Measurements from ENCODE around the gene FMN1. TPM values are rescaled to one million over a fixed set of nuclear protein-coding genes. Genes with fewer than 3 reads are reported as not detected.

The FMN1 gene
- polyA plus RNA-seq, 1 experiment, result 3.7 TPM

GRCh38 chr15:32873284-32874114 lies 321.0 kb downstream of the FMN1 start:
- DNase-seq (ENCODE audit: low read depth, low spot score), result no peak
- H3K27me3 ChIP-seq (ENCODE audit: control insufficient read depth, insufficient read depth, low read length), result no peaks in the 10 kb centered on the region
- no peak for TF ChIP-seq CTCF (IDR thresholded peaks at IDR 0.05; ENCODE audit: low read depth, low read length)
- POLR2A ChIA-PET, result interaction anchor here (0.6 to 1.9 kb wide), 8 partner anchors 18 to 1819 kb away, joined by 3 to 16 read pairs (median 4); no protein-coding TSS in a partner anchor
- CTCF ChIA-PET, result interaction anchor here (1.5 kb wide), 1 partner anchor 259 kb away, joined by 4 read pairs; no protein-coding TSS in a partner anchor
- no peak overlapping the region for H3K4me3 ChIP-seq (ENCODE audit: low read depth, low read length)
- H3K9me3 ChIP-seq (ENCODE audit: control insufficient read depth, insufficient read depth, low read length), result no peaks in the 10 kb centered on the region
- H3K27ac ChIP-seq (ENCODE audit: low read depth, low read length), result peak overlapping the region; percentile 97

DNA sequence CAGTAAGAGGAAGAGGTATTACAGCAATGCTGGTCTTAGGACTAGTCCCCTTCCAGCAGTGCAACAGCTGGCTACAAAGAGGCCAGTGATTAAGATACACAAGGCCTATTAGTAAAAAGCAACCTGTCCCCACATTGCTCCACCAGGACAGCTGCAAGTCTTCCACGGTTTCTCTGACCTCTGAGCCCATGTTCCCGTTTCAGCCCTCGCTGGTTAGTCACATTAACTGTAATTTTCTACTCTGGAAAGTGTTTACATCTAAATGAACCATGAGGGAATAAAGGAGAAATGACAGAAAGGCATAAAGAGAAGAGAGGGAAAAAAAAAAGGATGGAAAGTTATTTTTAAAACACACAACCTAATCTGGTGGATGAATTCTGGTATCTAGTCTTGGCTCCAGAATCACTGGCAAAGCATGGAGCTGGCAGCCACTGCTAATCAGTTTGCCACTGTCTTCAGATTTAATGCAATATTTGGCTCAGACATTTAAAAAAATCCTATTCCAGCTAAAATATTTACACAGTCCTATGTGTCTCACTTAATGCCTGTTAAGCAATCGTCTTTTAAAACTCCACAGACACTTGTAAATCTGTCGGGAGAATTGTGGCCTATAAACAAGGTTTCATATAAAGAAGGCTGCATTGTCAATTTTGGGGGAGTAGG lies 321.8 kb downstream of the FMN1 start:
- H3K27me3 ChIP-seq (ENCODE audit: control insufficient read depth, insufficient read depth, low read length), result no peaks in the 10 kb centered on the region
- H3K4me3 ChIP-seq (ENCODE audit: low read depth, low read length), result no peak overlapping the region
- POLR2A ChIA-PET, result interaction anchor here (0.6 to 1.9 kb wide), 8 partner anchors 17 to 1819 kb away, joined by 3 to 16 read pairs (median 4); no protein-coding TSS in a partner anchor
- DNase-seq (ENCODE audit: low read depth, low spot score), result peak; percentile 91
- H3K9me3 ChIP-seq (ENCODE audit: control insufficient read depth, insufficient read depth, low read length), result no peaks in the 10 kb centered on the region
- CTCF ChIA-PET, result interaction anchor here (1.3 to 1.5 kb wide), 2 partner anchors 214 to 259 kb away, joined by 3 to 4 read pairs; no protein-coding TSS in a partner anchor
- TF ChIP-seq CTCF (IDR thresholded peaks at IDR 0.05; ENCODE audit: low read depth, low read length), result no peak
- H3K27ac ChIP-seq (ENCODE audit: low read depth, low read length), result peak overlapping the region; percentile 97

GRCh38 chr15:32871883-32872282 lies 322.6 kb downstream of the FMN1 start:
- DNase-seq (ENCODE audit: low read depth, low spot score), result no peak
- no peaks in the 10 kb centered on the region for H3K27me3 ChIP-seq (ENCODE audit: control insufficient read depth, insufficient read depth, low read length)
- H3K9me3 ChIP-seq (ENCODE audit: control insufficient read depth, insufficient read depth, low read length), result no peaks in the 10 kb centered on the region
- POLR2A ChIA-PET, result interaction anchor here (0.6 to 1.9 kb wide), 3 partner anchors 16 to 36 kb away, joined by 5 to 16 read pairs (median 15); no protein-coding TSS in a partner anchor
- TF ChIP-seq CTCF (IDR thresholded peaks at IDR 0.05; ENCODE audit: low read depth, low read length), result no peak
- CTCF ChIA-PET, result interaction anchor here (0.6 to 1.3 kb wide), 3 partner anchors 84 to 215 kb away, joined by 3 read pairs; no protein-coding TSS in a partner anchor
- H3K27ac ChIP-seq (ENCODE audit: low read depth, low read length), result peak overlapping the region; percentile 97
- H3K4me3 ChIP-seq (ENCODE audit: low read depth, low read length), result no peak overlapping the region

DNA sequence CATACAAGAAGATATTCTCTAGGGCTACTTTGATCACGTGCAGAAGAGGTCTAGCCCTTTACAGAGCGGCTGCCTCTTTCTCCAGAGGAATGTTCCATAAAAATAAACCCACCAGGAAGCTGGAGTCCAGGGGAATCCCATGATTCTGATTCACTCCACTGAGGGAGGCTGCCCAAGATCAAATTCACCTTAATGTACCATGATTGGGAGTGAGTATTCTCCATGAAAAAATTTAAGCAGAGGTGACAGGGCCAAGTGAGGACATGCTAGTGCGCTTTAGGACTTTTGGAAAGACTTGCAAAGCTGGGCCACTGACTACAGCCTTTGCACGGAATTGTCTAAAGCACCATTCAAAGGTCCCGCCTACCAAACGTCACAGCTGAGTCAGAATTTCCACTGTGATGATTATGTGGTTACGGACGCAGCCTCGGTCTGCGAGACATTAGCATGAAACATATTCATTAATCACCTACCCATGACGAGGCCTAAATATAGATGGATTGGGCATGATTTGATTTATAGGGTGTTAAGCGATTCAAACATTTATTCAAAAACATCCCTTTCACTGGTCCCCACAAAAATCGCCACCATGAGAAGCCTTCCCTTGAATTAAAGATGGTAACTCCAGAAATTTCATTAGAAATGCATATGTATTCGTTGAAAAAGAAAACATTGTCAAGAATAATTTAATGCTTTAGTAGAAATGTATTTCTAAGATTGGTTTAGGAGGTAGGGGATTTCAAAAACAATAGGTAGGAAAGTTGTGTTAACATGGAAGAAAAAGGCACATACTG lies 324.1 kb downstream of the FMN1 start:
- ChIA-PET POLR2A (interaction anchor here (0.6 to 2.8 kb wide), 15 partner anchors 11 to 194 kb away, joined by 3 to 21 read pairs (median 4); no protein-coding TSS in a partner anchor), CTCF (interaction anchor here (0.7 to 1.0 kb wide), 2 partner anchors 13 to 15 kb away, joined by 3 read pairs; no protein-coding TSS in a partner anchor)

More for the DNA sequence above, 324.1 kb downstream of the FMN1 start:
- peak; percentile 97 for DNase-seq (ENCODE audit: low read depth, low spot score)
- peak overlapping the region; percentile 97 for H3K27ac ChIP-seq (ENCODE audit: low read depth, low read length)
- H3K4me3 ChIP-seq (ENCODE audit: low read depth, low read length), result no peak overlapping the region
- H3K27me3 ChIP-seq (ENCODE audit: control insufficient read depth, insufficient read depth, low read length), result no peaks in the 10 kb centered on the region
- H3K9me3 ChIP-seq (ENCODE audit: control insufficient read depth, insufficient read depth, low read length), result no peaks in the 10 kb centered on the region
- TF ChIP-seq CTCF (IDR thresholded peaks at IDR 0.05; ENCODE audit: low read depth, low read length), result no peak

Measured in AG04450 (cell line).